RWPE1 (cell line): ENCODE data around the gene SH3YL1.

Experiments
- CTCF ChIA-PET: fragments of 350-600 bp; sonication (Branson Sonifier 250); formaldehyde crosslinking; extraction: SDS; loops from one replicate; lab custom pipeline; 2021; lab: Yijun Ruan, JAX
- POLR2A ChIA-PET: fragments of 400-600 bp; formaldehyde crosslinking; extraction: SDS; loops from one replicate; lab custom pipeline; 2020; ENCODE audit warnings: antibody characterized with exemption; ENCODE audit not compliant: low non-redundant PET; lab: Yijun Ruan, JAX
- DNase-seq: peaks from one replicate; pipeline ENCODE4 v3.0.0; 2012; ENCODE audit warnings: low spot score
- H3K27ac ChIP-seq: fragments of 450-650 bp; 2 replicates; pipeline ENCODE4 v1.5.1; 2017
- TF ChIP-seq, protein P1 (sequence below): fragments of 450-650 bp; conservative IDR thresholded peaks from 2 replicates; pipeline ENCODE4 v1.5.1; 2017; ENCODE audit warnings: low read depth, mild to moderate bottlenecking

SH3YL1 gene, protein sequence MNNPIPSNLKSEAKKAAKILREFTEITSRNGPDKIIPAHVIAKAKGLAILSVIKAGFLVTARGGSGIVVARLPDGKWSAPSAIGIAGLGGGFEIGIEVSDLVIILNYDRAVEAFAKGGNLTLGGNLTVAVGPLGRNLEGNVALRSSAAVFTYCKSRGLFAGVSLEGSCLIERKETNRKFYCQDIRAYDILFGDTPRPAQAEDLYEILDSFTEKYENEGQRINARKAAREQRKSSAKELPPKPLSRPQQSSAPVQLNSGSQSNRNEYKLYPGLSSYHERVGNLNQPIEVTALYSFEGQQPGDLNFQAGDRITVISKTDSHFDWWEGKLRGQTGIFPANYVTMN

DNA sequence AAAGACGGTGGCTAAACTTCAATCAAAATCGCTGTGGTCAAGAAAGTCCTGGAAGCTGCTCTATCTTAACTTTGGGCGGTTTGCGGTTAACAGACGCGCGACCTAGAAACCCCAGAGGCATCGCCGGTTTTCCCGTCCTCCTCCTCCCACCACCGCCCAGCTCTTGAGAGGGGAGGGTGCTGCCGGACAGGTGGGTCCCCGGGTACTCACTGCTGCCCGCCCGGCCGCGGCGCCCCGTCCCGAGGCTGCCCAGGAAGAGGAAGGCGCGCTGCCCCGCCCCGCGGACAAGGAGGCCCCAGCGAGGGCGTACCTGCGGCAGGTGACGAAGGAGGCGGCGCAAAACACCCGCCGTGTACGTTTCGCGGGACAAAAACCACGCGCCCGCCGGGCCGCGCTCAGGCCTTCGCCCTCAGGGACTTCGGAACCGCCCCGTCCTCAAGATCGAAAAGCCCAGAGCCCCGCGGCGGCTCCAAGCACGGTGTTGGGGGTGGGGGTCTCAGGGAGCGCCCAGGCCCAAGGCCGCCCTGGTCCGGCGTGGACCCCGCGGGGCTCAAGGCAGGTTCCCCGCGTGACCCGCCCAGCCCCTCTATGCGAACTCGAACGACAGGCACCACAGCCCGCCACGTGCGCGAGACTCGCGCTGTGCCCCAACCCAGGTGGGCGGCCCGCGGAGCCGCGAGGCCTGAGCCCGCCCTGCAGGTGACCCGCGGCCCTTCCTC, at the start of gene SH3YL1:
Gene SH3YL1 (minus strand): TSS at position 259 of the 719 bp plus-strand sequence. CDS start 48 bp downstream, at position 211.
- CTCF ChIA-PET, result no interaction called here
- POLR2A ChIA-PET, result interaction anchor here (0.6 kb wide), 2 partner anchors 392 to 792 kb away, joined by 3 read pairs; no protein-coding TSS in a partner anchor
- DNase-seq, result peak; percentile 50

DNA sequence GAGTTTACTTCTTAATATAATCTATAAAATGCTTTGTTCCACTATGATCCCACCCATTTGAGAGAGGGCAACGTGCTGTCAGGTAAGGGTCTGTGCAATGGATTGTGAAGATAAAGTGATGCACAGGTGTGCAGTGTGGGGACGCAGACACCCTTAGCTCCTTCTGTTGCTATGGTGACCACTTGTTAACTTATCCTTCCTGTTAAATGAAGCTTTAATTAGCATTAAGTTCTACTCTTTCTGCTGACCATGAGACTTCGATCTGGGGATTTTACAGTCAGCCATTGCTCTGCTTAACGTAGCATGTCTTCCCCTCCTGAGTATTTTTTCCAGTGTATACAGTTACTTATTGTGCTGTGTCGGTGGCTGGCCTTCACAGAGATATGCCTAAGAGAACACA, 47.2 kb upstream of the SH3YL1 start:
- no peak for DNase-seq
- ChIA-PET CTCF (no interaction called here), POLR2A (no interaction called here)
- H3K27ac ChIP-seq, result no peak overlapping the region
- TF ChIP-seq, protein P1, sequence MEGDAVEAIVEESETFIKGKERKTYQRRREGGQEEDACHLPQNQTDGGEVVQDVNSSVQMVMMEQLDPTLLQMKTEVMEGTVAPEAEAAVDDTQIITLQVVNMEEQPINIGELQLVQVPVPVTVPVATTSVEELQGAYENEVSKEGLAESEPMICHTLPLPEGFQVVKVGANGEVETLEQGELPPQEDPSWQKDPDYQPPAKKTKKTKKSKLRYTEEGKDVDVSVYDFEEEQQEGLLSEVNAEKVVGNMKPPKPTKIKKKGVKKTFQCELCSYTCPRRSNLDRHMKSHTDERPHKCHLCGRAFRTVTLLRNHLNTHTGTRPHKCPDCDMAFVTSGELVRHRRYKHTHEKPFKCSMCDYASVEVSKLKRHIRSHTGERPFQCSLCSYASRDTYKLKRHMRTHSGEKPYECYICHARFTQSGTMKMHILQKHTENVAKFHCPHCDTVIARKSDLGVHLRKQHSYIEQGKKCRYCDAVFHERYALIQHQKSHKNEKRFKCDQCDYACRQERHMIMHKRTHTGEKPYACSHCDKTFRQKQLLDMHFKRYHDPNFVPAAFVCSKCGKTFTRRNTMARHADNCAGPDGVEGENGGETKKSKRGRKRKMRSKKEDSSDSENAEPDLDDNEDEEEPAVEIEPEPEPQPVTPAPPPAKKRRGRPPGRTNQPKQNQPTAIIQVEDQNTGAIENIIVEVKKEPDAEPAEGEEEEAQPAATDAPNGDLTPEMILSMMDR, result no peak

More for the DNA sequence above, at the start of gene SH3YL1:
- TF ChIP-seq, protein P1, result no peak
- peak within 1 kb of the TSS; percentile 76 for H3K27ac ChIP-seq

DNA sequence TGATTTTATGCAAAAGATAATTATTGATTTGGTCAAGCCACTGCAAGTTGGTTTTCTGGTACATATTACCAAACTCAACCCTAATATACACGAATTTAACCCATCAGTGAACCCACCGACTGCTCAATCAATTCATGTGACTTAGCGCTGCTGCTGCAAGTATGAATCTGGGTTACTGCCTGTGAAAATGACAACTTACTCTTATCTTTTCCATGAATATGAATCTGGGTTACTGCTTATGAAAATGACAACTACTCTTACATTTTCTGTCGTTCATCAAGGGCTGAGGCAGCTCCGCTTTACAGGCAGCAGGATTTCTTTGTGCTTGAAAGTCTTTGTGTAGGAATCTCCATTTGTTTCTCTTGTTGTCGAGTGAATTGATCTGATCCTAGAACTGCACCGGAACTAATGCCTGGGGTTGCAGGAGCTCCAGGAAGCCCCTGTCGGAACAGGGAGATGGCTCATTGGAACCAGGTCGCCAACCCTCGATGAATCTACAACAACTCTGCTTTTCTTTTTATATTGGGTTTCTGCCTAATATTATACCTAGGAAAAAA, 46.2 kb upstream of the SH3YL1 start:
- H3K27ac ChIP-seq, result no peak overlapping the region

DNA sequence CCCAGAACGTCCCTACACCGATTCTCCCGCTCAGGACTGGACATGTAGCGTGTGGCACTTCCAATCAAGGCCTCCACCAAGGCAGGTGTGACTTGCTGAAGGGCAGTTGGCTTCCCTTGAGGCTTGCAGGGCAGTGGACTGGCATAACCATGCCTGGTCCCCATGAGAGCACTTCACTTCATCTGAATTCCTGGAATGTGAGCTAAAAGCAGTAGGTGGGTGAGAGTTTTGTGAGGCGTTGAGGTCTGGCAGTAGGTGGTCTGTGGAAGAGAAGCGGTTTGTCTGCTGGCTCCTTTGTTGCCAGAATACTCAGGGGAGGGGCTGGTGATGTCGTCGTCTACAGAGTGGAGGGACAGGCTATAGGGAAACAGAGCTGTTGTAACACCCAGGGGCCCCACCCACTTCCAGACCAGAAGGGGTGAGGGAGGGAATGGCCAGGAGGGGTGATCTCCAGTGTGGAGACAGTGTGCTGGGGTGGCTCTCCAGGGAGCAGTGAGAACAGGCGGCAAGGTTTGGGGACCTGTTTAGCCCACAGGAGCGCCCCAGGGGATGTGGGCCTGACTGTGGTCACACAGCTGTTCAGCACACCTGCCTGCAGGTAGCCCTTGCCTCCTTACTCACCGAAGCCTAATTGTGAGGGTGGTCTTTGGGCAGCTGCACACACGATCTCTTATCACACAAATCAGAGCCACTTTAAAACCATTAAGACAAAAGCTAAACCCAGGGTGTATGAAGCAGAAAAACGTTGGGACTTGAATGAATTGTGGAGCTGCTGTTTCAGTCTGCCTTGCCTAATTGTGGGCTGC, 45.5 kb upstream of the SH3YL1 start:
- no peak overlapping the region for H3K27ac ChIP-seq
- ChIA-PET CTCF (interaction anchor here (0.8 to 1.0 kb wide), 2 partner anchors 20 to 328 kb away, joined by 4 read pairs; no protein-coding TSS in a partner anchor), POLR2A (no interaction called here)
- TF ChIP-seq, protein P1, result no peak
- DNase-seq, result no peak

More for the DNA sequence above, 46.2 kb upstream of the SH3YL1 start:
- DNase-seq, result no peak
- CTCF ChIA-PET, result interaction anchor here (0.8 to 1.0 kb wide), 2 partner anchors 20 to 328 kb away, joined by 4 read pairs; no protein-coding TSS in a partner anchor
- TF ChIP-seq, protein P1, result no peak
- POLR2A ChIA-PET, result no interaction called here

DNA sequence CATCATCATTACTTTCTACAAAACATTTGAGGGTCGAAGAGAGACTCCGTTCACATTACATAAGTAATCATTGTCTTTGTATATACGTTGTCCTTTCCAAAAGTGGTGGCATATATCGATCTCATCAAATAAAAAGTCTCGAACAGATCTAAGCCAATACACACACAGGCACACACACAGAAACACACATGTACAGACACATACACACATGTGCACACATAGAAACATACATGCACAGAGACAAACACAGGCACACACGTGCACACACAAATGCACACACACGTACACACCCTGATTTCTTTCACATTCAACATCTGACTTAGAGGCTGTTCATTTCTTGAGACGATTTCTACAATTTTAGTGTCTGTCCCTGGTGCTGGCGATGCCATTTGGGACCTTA, 41.5 kb upstream of the SH3YL1 start:
- ChIA-PET CTCF (no interaction called here), POLR2A (no interaction called here)
- TF ChIP-seq, protein P1, result no peak
- H3K27ac ChIP-seq, result no peak overlapping the region
- DNase-seq, result no peak
